ENCODE data around the gene CROCC2.

The CROCC2 gene

GRCh38 chr2:241005569-241005968 is 99.4 kb downstream of the CROCC2 start:
- no peak for DNase-seq (ENCODE audit: extremely low read depth, insufficient read length)
- no peak overlapping the region for H3K4me3 ChIP-seq (replicated peaks; ENCODE audit: low read depth, low read length)
- no peaks in the 10 kb centered on the region for H3K36me3 ChIP-seq (ENCODE audit: control insufficient read depth, insufficient read depth, low read length)
- H3K27me3 ChIP-seq (replicated peaks; ENCODE audit: control insufficient read depth, insufficient read depth, low read length): no peaks in the 10 kb centered on the region; the same call in 1 of the 2 replicates
- no peak for TF ChIP-seq CTCF (IDR thresholded peaks at IDR 0.05; ENCODE audit: insufficient read depth, low read length, poor library complexity, severe bottlenecking)

- no peak for TF ChIP-seq CTCF (IDR thresholded peaks at IDR 0.05; ENCODE audit: insufficient read depth, low read length, poor library complexity, severe bottlenecking)
- Histone ChIP-seq H3K36me3 (ENCODE audit: control insufficient read depth, insufficient read depth, low read length) (no peaks in the 10 kb centered on the region), H3K27me3 (replicated peaks; ENCODE audit: control insufficient read depth, insufficient read depth, low read length) (no peaks in the 10 kb centered on the region; the same call in 1 of the 2 replicates), H3K4me3 (replicated peaks; ENCODE audit: low read depth, low read length) (no peak overlapping the region)
- no peak for DNase-seq (ENCODE audit: extremely low read depth, insufficient read length)
These were observed 100.3 kb downstream of the CROCC2 start for GRCh38 chr2:241006412-241006811.

GRCh38 chr2:241007111-241007510 is 101.0 kb downstream of the CROCC2 start:
- no peak for DNase-seq (ENCODE audit: extremely low read depth, insufficient read length)
- no peak for TF ChIP-seq CTCF (IDR thresholded peaks at IDR 0.05; ENCODE audit: insufficient read depth, low read length, poor library complexity, severe bottlenecking)
- Histone ChIP-seq H3K4me3 (replicated peaks; ENCODE audit: low read depth, low read length) (no peak overlapping the region), H3K36me3 (ENCODE audit: control insufficient read depth, insufficient read depth, low read length) (no peaks in the 10 kb centered on the region), H3K27me3 (replicated peaks; ENCODE audit: control insufficient read depth, insufficient read depth, low read length) (no peaks in the 10 kb centered on the region; the same call in 1 of the 2 replicates)

- Histone ChIP-seq H3K36me3 (ENCODE audit: control insufficient read depth, insufficient read depth, low read length) (no peaks in the 10 kb centered on the region), H3K27me3 (replicated peaks; ENCODE audit: control insufficient read depth, insufficient read depth, low read length) (no peaks in the 10 kb centered on the region; the same call in 1 of the 2 replicates), H3K4me3 (replicated peaks; ENCODE audit: low read depth, low read length) (no peak overlapping the region)
- no peak for TF ChIP-seq CTCF (IDR thresholded peaks at IDR 0.05; ENCODE audit: insufficient read depth, low read length, poor library complexity, severe bottlenecking)
- no peak for DNase-seq (ENCODE audit: extremely low read depth, insufficient read length)
These were observed 102.0 kb downstream of the CROCC2 start for GRCh38 chr2:241007880-241008710.

- no peak for DNase-seq (ENCODE audit: extremely low read depth, insufficient read length)
- no peaks in the 10 kb centered on the region for H3K36me3 ChIP-seq (ENCODE audit: control insufficient read depth, insufficient read depth, low read length)
- no peak overlapping the region for H3K4me3 ChIP-seq (replicated peaks; ENCODE audit: low read depth, low read length)
- no peaks in the 10 kb centered on the region; the same call in 1 of the 2 replicates for H3K27me3 ChIP-seq (replicated peaks; ENCODE audit: control insufficient read depth, insufficient read depth, low read length)
- no peak for TF ChIP-seq CTCF (IDR thresholded peaks at IDR 0.05; ENCODE audit: insufficient read depth, low read length, poor library complexity, severe bottlenecking)
These were observed 102.6 kb downstream of the CROCC2 start for GRCh38 chr2:241008711-241009121.
